HL-60 (cell line): ENCODE data around the gene CYP17A1.

Experiments used
- GABPA ChIP-seq: IDR thresholded peaks from 2 replicates; pipeline ENCODE4 v1.6.1; 2012; ENCODE audit warnings: low read depth
- TF ChIP-seq, protein P1 (sequence below): IDR thresholded peaks from one replicate; pipeline ENCODE4 v1.5.1; 2011; ENCODE audit warnings: low read length, control low read depth, inconsistent platforms; ENCODE audit not compliant: insufficient read depth

GRCh38 chr10:102813734-102814452 is 23.3 kb downstream of the CYP17A1 start:
- TF ChIP-seq, protein P1, sequence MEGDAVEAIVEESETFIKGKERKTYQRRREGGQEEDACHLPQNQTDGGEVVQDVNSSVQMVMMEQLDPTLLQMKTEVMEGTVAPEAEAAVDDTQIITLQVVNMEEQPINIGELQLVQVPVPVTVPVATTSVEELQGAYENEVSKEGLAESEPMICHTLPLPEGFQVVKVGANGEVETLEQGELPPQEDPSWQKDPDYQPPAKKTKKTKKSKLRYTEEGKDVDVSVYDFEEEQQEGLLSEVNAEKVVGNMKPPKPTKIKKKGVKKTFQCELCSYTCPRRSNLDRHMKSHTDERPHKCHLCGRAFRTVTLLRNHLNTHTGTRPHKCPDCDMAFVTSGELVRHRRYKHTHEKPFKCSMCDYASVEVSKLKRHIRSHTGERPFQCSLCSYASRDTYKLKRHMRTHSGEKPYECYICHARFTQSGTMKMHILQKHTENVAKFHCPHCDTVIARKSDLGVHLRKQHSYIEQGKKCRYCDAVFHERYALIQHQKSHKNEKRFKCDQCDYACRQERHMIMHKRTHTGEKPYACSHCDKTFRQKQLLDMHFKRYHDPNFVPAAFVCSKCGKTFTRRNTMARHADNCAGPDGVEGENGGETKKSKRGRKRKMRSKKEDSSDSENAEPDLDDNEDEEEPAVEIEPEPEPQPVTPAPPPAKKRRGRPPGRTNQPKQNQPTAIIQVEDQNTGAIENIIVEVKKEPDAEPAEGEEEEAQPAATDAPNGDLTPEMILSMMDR: no peak
- TF ChIP-seq GABPA: no peak
